ENCODE measurements around the gene ITSN1. TPM values are rescaled to one million over a fixed set of nuclear protein-coding genes. Genes with fewer than 3 reads are reported as not detected.
"Not testable (repeated sequence)": the region's sequence is repeated elsewhere in the genome, so short reads cannot be mapped to it uniquely, and the experiment has no call there.

Gene ITSN1
- total and polyA plus RNA-seq, 4 donors, result 11.2 to 46.0 (median 19.8) TPM

DNA sequence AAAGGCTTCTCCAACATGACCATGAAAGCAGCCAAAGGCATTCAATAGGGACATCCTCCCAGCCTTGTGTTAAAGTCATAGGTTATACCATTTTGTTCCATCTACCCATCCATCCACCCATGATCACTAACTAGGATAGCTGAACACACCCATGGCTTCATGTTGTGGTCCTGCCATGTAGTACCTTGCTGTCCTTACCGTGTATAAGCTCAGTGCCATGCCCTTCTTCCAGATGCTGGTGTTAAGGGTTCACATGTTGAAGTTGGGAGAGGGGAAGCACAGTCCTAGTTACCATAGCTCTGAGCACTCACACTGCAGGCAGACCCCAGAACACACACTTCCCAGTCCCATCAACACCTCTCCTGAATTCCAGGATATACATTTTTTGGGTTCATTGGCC lies 221.8 kb downstream of the ITSN1 start:
- DNase-seq (no peak), ATAC-seq (ENCODE audit: insufficient read depth, low FRiP score) (no peak)
- H3K9ac ChIP-seq (ENCODE audit: insufficient read depth in 1 of 2, low read length in 2 of 2), result no peak overlapping the region
- no peaks in the 10 kb centered on the region for H3K9me3 ChIP-seq (ENCODE audit: control insufficient read depth in 4 of 4, insufficient read depth in 3 of 4, low read length in 3 of 4)
- H3K27me3 ChIP-seq (ENCODE audit: control insufficient read depth in 3 of 3, insufficient read depth in 3 of 3, low read length in 2 of 3), result no peaks in the 10 kb centered on the region
- no peaks in the 10 kb centered on the region for H3K36me3 ChIP-seq (ENCODE audit: control insufficient read depth in 4 of 4, insufficient read depth in 4 of 4, low read length in 4 of 4)
- H3K4me3 ChIP-seq, result no peak overlapping the region
- H3K27ac ChIP-seq (ENCODE audit: low read depth in 1 of 2, low read length in 1 of 2), result no peak overlapping the region
- TF ChIP-seq, protein P1, sequence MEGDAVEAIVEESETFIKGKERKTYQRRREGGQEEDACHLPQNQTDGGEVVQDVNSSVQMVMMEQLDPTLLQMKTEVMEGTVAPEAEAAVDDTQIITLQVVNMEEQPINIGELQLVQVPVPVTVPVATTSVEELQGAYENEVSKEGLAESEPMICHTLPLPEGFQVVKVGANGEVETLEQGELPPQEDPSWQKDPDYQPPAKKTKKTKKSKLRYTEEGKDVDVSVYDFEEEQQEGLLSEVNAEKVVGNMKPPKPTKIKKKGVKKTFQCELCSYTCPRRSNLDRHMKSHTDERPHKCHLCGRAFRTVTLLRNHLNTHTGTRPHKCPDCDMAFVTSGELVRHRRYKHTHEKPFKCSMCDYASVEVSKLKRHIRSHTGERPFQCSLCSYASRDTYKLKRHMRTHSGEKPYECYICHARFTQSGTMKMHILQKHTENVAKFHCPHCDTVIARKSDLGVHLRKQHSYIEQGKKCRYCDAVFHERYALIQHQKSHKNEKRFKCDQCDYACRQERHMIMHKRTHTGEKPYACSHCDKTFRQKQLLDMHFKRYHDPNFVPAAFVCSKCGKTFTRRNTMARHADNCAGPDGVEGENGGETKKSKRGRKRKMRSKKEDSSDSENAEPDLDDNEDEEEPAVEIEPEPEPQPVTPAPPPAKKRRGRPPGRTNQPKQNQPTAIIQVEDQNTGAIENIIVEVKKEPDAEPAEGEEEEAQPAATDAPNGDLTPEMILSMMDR (IDR thresholded peaks at IDR 0.05; ENCODE audit: control extremely low read depth, extremely low read depth), result no peak
- 83 to 93% methylated on average over 1 of the region's 1 CpG for WGBS, 2 donors
- no peaks in the 10 kb centered on the region for H3K4me1 ChIP-seq (ENCODE audit: control insufficient read depth in 5 of 5, insufficient read depth in 5 of 5, low read length in 5 of 5)

DNA sequence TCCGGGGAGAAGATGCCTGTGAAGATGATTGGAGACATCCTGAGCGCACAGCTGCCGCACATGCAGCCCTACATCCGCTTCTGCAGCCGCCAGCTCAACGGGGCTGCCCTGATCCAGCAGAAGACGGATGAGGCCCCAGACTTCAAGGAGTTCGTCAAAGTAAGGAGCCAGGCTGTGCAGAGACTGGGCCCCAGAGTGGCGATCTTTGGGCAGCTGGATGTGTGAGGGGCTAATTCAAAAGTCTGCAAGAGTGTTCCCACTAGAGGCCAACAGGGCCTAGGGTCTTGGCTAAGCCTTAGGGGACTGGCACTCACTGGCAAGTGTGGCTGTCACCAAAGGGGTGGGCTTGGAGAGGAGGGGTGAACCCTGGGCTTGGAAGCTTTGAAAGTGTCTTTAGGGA lies 222.9 kb downstream of the ITSN1 start:
- no peak for ATAC-seq (ENCODE audit: insufficient read depth, low FRiP score)
- no peaks in the 10 kb centered on the region for H3K36me3 ChIP-seq (ENCODE audit: control insufficient read depth in 4 of 4, insufficient read depth in 4 of 4, low read length in 4 of 4)
- H3K27ac ChIP-seq (ENCODE audit: low read depth in 1 of 2, low read length in 1 of 2), result no peak overlapping the region
- TF ChIP-seq, protein P1 (IDR thresholded peaks at IDR 0.05; ENCODE audit: control extremely low read depth, extremely low read depth), result no peak
- no peak overlapping the region for H3K9ac ChIP-seq (ENCODE audit: insufficient read depth in 1 of 2, low read length in 2 of 2)
- H3K9me3 ChIP-seq (ENCODE audit: control insufficient read depth in 4 of 4, insufficient read depth in 3 of 4, low read length in 3 of 4), result no peaks in the 10 kb centered on the region
- no peak overlapping the region for H3K4me3 ChIP-seq
- H3K4me1 ChIP-seq (ENCODE audit: control insufficient read depth in 5 of 5, insufficient read depth in 5 of 5, low read length in 5 of 5), result no peaks in the 10 kb centered on the region
- no peaks in the 10 kb centered on the region for H3K27me3 ChIP-seq (ENCODE audit: control insufficient read depth in 3 of 3, insufficient read depth in 3 of 3, low read length in 2 of 3)
- 88 to 93% methylated on average over 9 of the region's 9 CpGs for WGBS, 2 donors
- no peak for DNase-seq

DNA sequence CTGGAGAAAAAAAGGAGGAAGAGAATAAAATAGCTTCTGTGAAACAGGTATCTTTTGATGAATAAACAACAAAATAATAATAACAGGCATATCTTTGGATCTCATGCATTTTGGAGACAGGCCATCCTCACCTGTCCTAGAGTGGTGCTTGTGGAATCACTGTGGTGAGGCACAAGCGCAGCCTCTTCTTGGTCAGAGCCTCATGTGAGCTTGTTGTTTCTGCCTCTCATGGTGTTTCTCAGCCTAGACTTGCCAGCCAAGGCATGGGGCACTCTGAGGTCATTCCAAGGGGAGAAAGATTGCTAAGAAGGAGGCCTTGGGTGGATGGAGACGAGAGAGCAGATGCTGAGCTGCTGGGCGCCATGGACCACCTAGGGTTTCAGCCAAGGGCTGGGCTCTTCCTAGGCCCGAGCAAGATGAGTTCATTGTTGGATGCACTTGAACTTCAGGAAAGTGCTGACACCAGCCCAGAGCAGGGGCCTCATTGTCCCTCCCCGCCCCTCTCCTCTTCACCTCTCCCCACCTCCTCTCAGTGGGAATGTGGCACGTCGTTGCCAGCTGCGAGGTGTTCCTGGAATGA lies 223.8 kb downstream of the ITSN1 start:
- DNase-seq (no peak), ATAC-seq (ENCODE audit: insufficient read depth, low FRiP score) (no peak)
- Histone ChIP-seq H3K27me3 (ENCODE audit: control insufficient read depth in 3 of 3, insufficient read depth in 3 of 3, low read length in 2 of 3) (no peaks in the 10 kb centered on the region), H3K27ac (ENCODE audit: low read depth in 1 of 2, low read length in 1 of 2) (no peak overlapping the region), H3K9me3 (ENCODE audit: control insufficient read depth in 4 of 4, insufficient read depth in 3 of 4, low read length in 3 of 4) (no peaks in the 10 kb centered on the region), H3K9ac (ENCODE audit: insufficient read depth in 1 of 2, low read length in 2 of 2) (no peak overlapping the region), H3K4me1 (ENCODE audit: control insufficient read depth in 5 of 5, insufficient read depth in 5 of 5, low read length in 5 of 5) (no peaks in the 10 kb centered on the region), H3K4me3 (no peak overlapping the region), H3K36me3 (ENCODE audit: control insufficient read depth in 4 of 4, insufficient read depth in 4 of 4, low read length in 4 of 4) (no peaks in the 10 kb centered on the region)
- WGBS, 2 donors, result 86 to 91% methylated on average over 8 of the region's 8 CpGs
- TF ChIP-seq, protein P1 (IDR thresholded peaks at IDR 0.05; ENCODE audit: control extremely low read depth, extremely low read depth), result no peak

DNA sequence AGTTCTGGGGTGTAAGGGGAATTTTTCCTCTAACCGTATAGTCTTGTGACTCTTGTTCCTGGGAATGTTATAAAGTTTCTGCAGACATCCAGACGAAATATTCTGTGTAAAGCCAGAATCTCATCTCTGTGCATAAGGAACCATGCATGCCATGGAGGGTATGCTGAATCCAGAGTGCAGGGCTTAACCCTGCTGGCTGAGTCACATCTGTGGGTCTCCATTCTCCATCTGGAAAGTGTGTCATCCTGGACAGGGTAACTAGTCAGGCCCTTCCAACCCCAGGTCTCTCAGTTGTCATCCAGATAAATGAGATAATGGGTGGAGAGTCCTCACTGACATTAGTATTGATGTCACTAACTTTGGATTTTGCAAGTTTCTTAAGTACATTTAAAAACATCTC lies 224.5 kb downstream of the ITSN1 start:
- no peak for DNase-seq
- no peak for ATAC-seq (ENCODE audit: insufficient read depth, low FRiP score)
- Histone ChIP-seq H3K27me3 (ENCODE audit: control insufficient read depth in 3 of 3, insufficient read depth in 3 of 3, low read length in 2 of 3) (no peaks in the 10 kb centered on the region), H3K27ac (ENCODE audit: low read depth in 1 of 2, low read length in 1 of 2) (no peak overlapping the region), H3K4me1 (ENCODE audit: control insufficient read depth in 5 of 5, insufficient read depth in 5 of 5, low read length in 5 of 5) (no peaks in the 10 kb centered on the region), H3K9ac (ENCODE audit: insufficient read depth in 1 of 2, low read length in 2 of 2) (no peak overlapping the region), H3K36me3 (ENCODE audit: control insufficient read depth in 4 of 4, insufficient read depth in 4 of 4, low read length in 4 of 4) (no peaks in the 10 kb centered on the region), H3K4me3 (no peak overlapping the region), H3K9me3 (ENCODE audit: control insufficient read depth in 4 of 4, insufficient read depth in 3 of 4, low read length in 3 of 4) (no peaks in the 10 kb centered on the region)
- WGBS, 2 donors, result 87 to 95% methylated on average over 2 of the region's 2 CpGs
- TF ChIP-seq, protein P1 (IDR thresholded peaks at IDR 0.05; ENCODE audit: control extremely low read depth, extremely low read depth), result no peak

DNA sequence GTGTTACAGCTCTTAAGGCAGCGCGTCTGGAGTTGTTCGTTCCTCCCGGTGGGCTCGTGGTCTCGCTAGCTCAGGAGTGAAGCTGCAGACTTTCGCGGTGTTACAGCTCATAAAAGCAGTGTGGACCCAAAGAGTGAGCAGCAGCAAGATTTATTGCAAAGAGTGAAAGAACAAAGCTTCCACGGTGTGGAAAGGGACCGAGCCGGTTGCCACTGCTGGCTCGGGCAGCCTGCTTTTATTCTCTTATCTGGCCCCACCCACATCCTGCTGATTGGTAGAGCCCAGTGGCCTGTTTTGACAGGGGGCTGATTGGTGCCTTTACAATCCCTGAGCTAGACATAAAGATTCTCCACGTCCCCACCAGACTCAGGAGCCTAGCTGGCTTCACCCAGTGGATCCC lies 225.6 kb downstream of the ITSN1 start:
- not testable (repeated sequence) for H3K9me3 ChIP-seq (ENCODE audit: control insufficient read depth in 4 of 4, insufficient read depth in 3 of 4, low read length in 3 of 4); H3K27me3 ChIP-seq (ENCODE audit: control insufficient read depth in 3 of 3, insufficient read depth in 3 of 3, low read length in 2 of 3); H3K4me3 ChIP-seq; H3K27ac ChIP-seq (ENCODE audit: low read depth in 1 of 2, low read length in 1 of 2); ATAC-seq (ENCODE audit: insufficient read depth, low FRiP score); H3K4me1 ChIP-seq (ENCODE audit: control insufficient read depth in 5 of 5, insufficient read depth in 5 of 5, low read length in 5 of 5); H3K9ac ChIP-seq (ENCODE audit: insufficient read depth in 1 of 2, low read length in 2 of 2); DNase-seq; H3K36me3 ChIP-seq (ENCODE audit: control insufficient read depth in 4 of 4, insufficient read depth in 4 of 4, low read length in 4 of 4)
- WGBS, 2 donors, result 64 to 80% methylated on average over 13 of the region's 13 CpGs

Measured in lung (tissue), 12 donors.